OCI-LY1 (cell line): ENCODE measurements around the gene CCDC88B.

ENCODE experiments used
- EZH2 ChIP-seq: fragments of 200-600 bp; sonication (generic), shearing (Covaris generic); IDR thresholded peaks from 2 replicates; pipeline ENCODE4 v1.8.0; 2017; ENCODE audit warnings: borderline replicate concordance, mixed run types, mild to moderate bottlenecking, antibody characterized with exemption, low read length, moderate library complexity, mixed read lengths
- TF ChIP-seq, protein P1 (sequence below): fragments of 200-600 bp; sonication (generic), shearing (Covaris generic); IDR thresholded peaks from 2 replicates; pipeline ENCODE4 v1.5.1; 2017; ENCODE audit warnings: mild to moderate bottlenecking, antibody characterized with exemption, low read length, moderate library complexity, mixed read lengths

DNA sequence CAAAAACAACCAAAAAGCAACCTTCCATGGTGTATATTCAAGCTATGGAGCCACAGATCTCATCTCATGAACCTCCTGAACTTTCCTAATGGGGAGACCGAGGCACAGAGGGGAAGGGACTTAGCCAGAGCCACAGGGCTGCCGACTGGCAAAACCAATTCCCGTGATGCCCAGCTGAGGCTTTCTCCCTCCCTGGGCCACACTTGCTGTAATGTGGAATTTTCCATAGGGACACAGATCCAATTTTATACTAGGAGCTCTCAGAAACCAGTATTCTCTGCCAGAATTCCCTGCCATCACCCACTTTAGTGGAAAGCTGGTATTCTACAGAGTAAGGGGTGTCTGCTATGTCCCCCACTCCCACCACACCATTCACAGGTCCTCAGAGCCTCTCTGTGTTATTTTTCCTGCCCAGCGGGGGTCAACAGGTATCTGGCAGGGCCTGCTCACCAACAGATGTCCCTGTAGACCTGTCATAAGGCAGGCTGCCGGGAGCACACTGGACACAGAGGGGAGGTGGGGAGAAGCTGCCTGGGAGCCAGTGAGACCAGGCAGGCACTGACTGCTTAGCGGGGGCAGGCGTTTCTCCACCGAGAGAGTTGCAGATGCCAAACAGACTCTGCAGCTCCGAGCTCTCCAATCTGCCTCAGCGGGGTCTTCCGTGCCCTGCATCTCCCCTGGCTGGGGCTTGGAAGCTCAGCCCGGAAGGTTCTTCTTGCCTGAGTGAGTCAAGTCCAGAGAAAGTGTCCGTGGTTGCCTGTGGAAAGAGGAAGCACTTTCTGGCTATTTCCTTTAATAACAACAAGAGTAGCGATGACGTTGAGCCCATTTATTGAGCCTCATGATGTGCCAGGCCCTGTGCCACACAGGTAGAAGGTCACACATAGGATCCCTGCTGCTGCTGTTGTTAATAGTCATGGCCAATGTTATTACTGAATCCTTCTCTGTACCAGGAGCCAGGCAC lies 45.3 kb downstream of the CCDC88B start:
- TF ChIP-seq, protein P1, sequence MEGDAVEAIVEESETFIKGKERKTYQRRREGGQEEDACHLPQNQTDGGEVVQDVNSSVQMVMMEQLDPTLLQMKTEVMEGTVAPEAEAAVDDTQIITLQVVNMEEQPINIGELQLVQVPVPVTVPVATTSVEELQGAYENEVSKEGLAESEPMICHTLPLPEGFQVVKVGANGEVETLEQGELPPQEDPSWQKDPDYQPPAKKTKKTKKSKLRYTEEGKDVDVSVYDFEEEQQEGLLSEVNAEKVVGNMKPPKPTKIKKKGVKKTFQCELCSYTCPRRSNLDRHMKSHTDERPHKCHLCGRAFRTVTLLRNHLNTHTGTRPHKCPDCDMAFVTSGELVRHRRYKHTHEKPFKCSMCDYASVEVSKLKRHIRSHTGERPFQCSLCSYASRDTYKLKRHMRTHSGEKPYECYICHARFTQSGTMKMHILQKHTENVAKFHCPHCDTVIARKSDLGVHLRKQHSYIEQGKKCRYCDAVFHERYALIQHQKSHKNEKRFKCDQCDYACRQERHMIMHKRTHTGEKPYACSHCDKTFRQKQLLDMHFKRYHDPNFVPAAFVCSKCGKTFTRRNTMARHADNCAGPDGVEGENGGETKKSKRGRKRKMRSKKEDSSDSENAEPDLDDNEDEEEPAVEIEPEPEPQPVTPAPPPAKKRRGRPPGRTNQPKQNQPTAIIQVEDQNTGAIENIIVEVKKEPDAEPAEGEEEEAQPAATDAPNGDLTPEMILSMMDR, result no peak
- TF ChIP-seq EZH2, result no peak
